GM23338 (cell line): ENCODE data around the gene PRKCQ. TPM values are rescaled to one million over a fixed set of nuclear protein-coding genes. Genes with fewer than 3 reads are reported as not detected.

ENCODE experiments used
- CREB1 ChIP-seq: fragments of 250-450 bp; sonication (Bioruptor Pico); IDR thresholded peaks from 2 replicates; pipeline ENCODE4 v1.5.0; 2020; ENCODE audit warnings: low read depth, mild to moderate bottlenecking, moderate library complexity
- EZH2 ChIP-seq: fragments of 200-600 bp; sonication (generic); IDR thresholded peaks from one replicate; pipeline ENCODE4 v1.8.0; 2017; ENCODE audit warnings: antibody characterized with exemption, mild to moderate bottlenecking, low read depth; ENCODE audit not compliant: unreplicated experiment
- EZH2phosphoT487 ChIP-seq: fragments of 200-600 bp; sonication (generic); IDR thresholded peaks from one replicate; pipeline ENCODE4 v1.8.1; 2018; ENCODE audit warnings: antibody characterized with exemption; ENCODE audit not compliant: unreplicated experiment
- STAT1 ChIP-seq: IDR thresholded peaks from one replicate; pipeline ENCODE4 v1.6.1; 2016; ENCODE audit warnings: antibody characterized with exemption; ENCODE audit not compliant: unreplicated experiment
- ZNF114 ChIP-seq: fragments of 250-450 bp; sonication (Bioruptor Pico); IDR thresholded peaks from 2 replicates; pipeline ENCODE4 v1.5.0; 2020; ENCODE audit warnings: mild to moderate bottlenecking, moderate library complexity
- polyA plus RNA-seq: library from polyadenylated mRNA; unstranded; fragments of >200 nt; fragmentation: Nextera tagmentation; extraction: Ambion mirVana; gene quantifications from 2 replicates; pipeline ENCODE4 v1.2.1, GENCODE V29; 2016
- total RNA-seq: library from RNA; depleted of rRNA; stranded (reverse); fragments of >200 nt; shearing (Covaris generic); gene quantifications from 2 replicates; pipeline ENCODE4 v1.2.3, GENCODE V29; 2014
- TF ChIP-seq, protein P1 (sequence below): fragments of 250-450 bp; sonication (Bioruptor Pico); IDR thresholded peaks from 2 replicates; pipeline ENCODE4 v1.5.0; 2020; ENCODE audit warnings: mild to moderate bottlenecking, moderate library complexity
- TF ChIP-seq, protein P2 (sequence below): IDR thresholded peaks from 2 replicates; pipeline ENCODE4 v1.6.1; 2016; ENCODE audit warnings: antibody characterized with exemption
- TF ChIP-seq, protein P3 (sequence below): IDR thresholded peaks from one replicate; pipeline ENCODE4 v1.6.1; 2018; ENCODE audit warnings: antibody characterized with exemption; ENCODE audit not compliant: unreplicated experiment

Gene PRKCQ
- total and polyA plus RNA-seq, 2 experiments from 2014 or later = 12.6 to 28.5 TPM

DNA sequence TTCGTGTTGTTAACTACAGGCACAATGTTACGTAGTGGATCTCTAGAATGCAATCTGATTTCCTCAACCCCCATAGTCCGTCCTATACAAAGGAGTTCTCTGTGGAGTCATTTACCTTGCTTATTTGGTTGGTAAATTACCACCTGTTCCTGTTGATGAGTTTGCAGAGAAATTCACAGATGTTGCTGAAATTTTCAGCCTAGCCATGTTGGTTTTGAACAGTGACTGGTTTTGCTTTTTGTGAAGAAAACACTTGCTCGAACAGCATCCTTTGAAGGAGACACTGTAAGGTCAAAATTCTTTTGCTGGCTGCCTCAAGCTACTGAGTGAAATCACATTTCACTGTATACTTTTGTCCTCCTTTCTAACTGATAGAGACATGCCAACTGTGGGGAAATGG is 15.4 kb upstream of the PRKCQ start (continued):
- TF ChIP-seq, protein P1, sequence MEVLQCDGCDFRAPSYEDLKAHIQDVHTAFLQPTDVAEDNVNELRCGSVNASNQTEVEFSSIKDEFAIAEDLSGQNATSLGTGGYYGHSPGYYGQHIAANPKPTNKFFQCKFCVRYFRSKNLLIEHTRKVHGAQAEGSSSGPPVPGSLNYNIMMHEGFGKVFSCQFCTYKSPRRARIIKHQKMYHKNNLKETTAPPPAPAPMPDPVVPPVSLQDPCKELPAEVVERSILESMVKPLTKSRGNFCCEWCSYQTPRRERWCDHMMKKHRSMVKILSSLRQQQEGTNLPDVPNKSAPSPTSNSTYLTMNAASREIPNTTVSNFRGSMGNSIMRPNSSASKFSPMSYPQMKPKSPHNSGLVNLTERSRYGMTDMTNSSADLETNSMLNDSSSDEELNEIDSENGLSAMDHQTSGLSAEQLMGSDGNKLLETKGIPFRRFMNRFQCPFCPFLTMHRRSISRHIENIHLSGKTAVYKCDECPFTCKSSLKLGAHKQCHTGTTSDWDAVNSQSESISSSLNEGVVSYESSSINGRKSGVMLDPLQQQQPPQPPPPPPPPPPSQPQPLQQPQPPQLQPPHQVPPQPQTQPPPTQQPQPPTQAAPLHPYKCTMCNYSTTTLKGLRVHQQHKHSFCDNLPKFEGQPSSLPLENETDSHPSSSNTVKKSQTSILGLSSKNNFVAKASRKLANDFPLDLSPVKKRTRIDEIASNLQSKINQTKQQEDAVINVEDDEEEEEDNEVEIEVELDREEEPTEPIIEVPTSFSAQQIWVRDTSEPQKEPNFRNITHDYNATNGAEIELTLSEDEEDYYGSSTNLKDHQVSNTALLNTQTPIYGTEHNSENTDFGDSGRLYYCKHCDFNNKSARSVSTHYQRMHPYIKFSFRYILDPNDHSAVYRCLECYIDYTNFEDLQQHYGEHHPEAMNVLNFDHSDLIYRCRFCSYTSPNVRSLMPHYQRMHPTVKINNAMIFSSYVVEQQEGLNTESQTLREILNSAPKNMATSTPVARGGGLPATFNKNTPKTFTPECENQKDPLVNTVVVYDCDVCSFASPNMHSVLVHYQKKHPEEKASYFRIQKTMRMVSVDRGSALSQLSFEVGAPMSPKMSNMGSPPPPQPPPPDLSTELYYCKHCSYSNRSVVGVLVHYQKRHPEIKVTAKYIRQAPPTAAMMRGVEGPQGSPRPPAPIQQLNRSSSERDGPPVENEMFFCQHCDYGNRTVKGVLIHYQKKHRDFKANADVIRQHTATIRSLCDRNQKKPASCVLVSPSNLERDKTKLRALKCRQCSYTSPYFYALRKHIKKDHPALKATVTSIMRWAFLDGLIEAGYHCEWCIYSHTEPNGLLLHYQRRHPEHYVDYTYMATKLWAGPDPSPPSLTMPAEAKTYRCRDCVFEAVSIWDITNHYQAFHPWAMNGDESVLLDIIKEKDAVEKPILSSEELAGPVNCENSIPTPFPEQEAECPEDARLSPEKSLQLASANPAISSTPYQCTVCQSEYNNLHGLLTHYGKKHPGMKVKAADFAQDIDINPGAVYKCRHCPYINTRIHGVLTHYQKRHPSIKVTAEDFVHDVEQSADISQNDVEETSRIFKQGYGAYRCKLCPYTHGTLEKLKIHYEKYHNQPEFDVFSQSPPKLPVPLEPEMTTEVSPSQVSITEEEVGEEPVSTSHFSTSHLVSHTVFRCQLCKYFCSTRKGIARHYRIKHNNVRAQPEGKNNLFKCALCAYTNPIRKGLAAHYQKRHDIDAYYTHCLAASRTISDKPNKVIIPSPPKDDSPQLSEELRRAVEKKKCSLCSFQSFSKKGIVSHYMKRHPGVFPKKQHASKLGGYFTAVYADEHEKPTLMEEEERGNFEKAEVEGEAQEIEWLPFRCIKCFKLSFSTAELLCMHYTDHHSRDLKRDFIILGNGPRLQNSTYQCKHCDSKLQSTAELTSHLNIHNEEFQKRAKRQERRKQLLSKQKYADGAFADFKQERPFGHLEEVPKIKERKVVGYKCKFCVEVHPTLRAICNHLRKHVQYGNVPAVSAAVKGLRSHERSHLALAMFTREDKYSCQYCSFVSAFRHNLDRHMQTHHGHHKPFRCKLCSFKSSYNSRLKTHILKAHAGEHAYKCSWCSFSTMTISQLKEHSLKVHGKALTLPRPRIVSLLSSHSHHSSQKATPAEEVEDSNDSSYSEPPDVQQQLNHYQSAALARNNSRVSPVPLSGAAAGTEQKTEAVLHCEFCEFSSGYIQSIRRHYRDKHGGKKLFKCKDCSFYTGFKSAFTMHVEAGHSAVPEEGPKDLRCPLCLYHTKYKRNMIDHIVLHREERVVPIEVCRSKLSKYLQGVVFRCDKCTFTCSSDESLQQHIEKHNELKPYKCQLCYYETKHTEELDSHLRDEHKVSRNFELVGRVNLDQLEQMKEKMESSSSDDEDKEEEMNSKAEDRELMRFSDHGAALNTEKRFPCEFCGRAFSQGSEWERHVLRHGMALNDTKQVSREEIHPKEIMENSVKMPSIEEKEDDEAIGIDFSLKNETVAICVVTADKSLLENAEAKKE = no peak
- TF ChIP-seq EZH2 = no peak
- TF ChIP-seq, protein P2, sequence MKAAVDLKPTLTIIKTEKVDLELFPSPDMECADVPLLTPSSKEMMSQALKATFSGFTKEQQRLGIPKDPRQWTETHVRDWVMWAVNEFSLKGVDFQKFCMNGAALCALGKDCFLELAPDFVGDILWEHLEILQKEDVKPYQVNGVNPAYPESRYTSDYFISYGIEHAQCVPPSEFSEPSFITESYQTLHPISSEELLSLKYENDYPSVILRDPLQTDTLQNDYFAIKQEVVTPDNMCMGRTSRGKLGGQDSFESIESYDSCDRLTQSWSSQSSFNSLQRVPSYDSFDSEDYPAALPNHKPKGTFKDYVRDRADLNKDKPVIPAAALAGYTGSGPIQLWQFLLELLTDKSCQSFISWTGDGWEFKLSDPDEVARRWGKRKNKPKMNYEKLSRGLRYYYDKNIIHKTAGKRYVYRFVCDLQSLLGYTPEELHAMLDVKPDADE = no peak
- TF ChIP-seq, protein P3, sequence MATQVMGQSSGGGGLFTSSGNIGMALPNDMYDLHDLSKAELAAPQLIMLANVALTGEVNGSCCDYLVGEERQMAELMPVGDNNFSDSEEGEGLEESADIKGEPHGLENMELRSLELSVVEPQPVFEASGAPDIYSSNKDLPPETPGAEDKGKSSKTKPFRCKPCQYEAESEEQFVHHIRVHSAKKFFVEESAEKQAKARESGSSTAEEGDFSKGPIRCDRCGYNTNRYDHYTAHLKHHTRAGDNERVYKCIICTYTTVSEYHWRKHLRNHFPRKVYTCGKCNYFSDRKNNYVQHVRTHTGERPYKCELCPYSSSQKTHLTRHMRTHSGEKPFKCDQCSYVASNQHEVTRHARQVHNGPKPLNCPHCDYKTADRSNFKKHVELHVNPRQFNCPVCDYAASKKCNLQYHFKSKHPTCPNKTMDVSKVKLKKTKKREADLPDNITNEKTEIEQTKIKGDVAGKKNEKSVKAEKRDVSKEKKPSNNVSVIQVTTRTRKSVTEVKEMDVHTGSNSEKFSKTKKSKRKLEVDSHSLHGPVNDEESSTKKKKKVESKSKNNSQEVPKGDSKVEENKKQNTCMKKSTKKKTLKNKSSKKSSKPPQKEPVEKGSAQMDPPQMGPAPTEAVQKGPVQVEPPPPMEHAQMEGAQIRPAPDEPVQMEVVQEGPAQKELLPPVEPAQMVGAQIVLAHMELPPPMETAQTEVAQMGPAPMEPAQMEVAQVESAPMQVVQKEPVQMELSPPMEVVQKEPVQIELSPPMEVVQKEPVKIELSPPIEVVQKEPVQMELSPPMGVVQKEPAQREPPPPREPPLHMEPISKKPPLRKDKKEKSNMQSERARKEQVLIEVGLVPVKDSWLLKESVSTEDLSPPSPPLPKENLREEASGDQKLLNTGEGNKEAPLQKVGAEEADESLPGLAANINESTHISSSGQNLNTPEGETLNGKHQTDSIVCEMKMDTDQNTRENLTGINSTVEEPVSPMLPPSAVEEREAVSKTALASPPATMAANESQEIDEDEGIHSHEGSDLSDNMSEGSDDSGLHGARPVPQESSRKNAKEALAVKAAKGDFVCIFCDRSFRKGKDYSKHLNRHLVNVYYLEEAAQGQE = no peak
- no peak for TF ChIP-seq ZNF114 (CRISPR knock-in tag)
- TF ChIP-seq STAT1 = no peak
- no peak for TF ChIP-seq EZH2phosphoT487
- no peak for TF ChIP-seq CREB1 (CRISPR knock-in tag)
